GM23338 (cell line): ENCODE data around the gene TULP4. TPM values are rescaled to one million over a fixed set of nuclear protein-coding genes. Genes with fewer than 3 reads are reported as not detected.

ENCODE experiments used
- ATAC-seq: fragments of 200-7000 bp; cut with Tn5 transposase; 3 replicates; pipeline ENCODE4 v1.9.1; 2020
- DNase-seq: peaks from one replicate; pipeline ENCODE4 v3.0.0-alpha.2; 2015; ENCODE audit warnings: low spot score
- H2AFZ ChIP-seq: fragments of 200-600 bp; sonication (generic); 2 replicates; pipeline ENCODE4 v1.8.0; 2016; ENCODE audit warnings: antibody characterized with exemption, mild to moderate bottlenecking, moderate library complexity
- H3F3A ChIP-seq: fragments of 200-600 bp; sonication (generic); replicated peaks from 2 replicates; pipeline ENCODE4 v1.8.0; 2017; ENCODE audit warnings: antibody characterized with exemption, mixed run types, low read depth
- H3K27ac ChIP-seq: fragments of 200-600 bp; sonication (generic); 2 replicates; pipeline ENCODE4 v1.6.1; 2016; ENCODE audit warnings: low read depth
- H3K27me3 ChIP-seq: fragments of 200-600 bp; sonication (generic); 2 replicates; pipeline ENCODE4 v1.8.0; 2016; ENCODE audit warnings: mild to moderate bottlenecking, mixed run types, moderate library complexity; ENCODE audit not compliant: insufficient read depth
- H3K36me3 ChIP-seq: fragments of 200-600 bp; sonication (generic); 2 replicates; pipeline ENCODE4 v1.8.0; 2016; ENCODE audit warnings: mild to moderate bottlenecking; ENCODE audit not compliant: insufficient read depth
- H3K4me1 ChIP-seq: fragments of 200-600 bp; sonication (generic); 2 replicates; pipeline ENCODE4 v1.8.0; 2016; ENCODE audit warnings: mild to moderate bottlenecking, moderate library complexity; ENCODE audit not compliant: insufficient read depth
- H3K4me2 ChIP-seq: fragments of 200-600 bp; sonication (generic); 2 replicates; pipeline ENCODE4 v1.7.1; 2017; ENCODE audit warnings: mixed run types
- H3K4me3 ChIP-seq: fragments of 200-600 bp; sonication (generic); 2 replicates; pipeline ENCODE4 v1.6.1; 2016; ENCODE audit warnings: mixed run types
- H3K79me2 ChIP-seq: fragments of 200-600 bp; sonication (generic); replicated peaks from 2 replicates; pipeline ENCODE4 v1.8.0; 2017; ENCODE audit warnings: mild to moderate bottlenecking; ENCODE audit not compliant: insufficient read depth
- H3K9me2 ChIP-seq: fragments of 200-600 bp; sonication (generic); 2 replicates; pipeline ENCODE4 v1.8.0; 2017; ENCODE audit not compliant: insufficient read depth
- H4K20me1 ChIP-seq: fragments of 200-600 bp; sonication (generic); replicated peaks from 2 replicates; pipeline ENCODE4 v1.8.0; 2017; ENCODE audit warnings: mild to moderate bottlenecking; ENCODE audit not compliant: insufficient read depth
- H3K27ac Mint-ChIP-seq: 2 replicates; pipeline ENCODE4 v1.8.0; 2020; ENCODE audit warnings: inconsistent platforms, mild to moderate bottlenecking, moderate library complexity, mixed read lengths
- H3K27me3 Mint-ChIP-seq: 3 replicates; pipeline ENCODE4 v1.8.0; 2022; ENCODE audit warnings: low read depth, mild to moderate bottlenecking, moderate library complexity, mixed read lengths, inconsistent platforms; ENCODE audit not compliant: insufficient read depth, poor library complexity
- H3K36me3 Mint-ChIP-seq: 3 replicates; pipeline ENCODE4 v1.8.0; 2021; ENCODE audit warnings: low read depth, mild to moderate bottlenecking, inconsistent platforms, moderate library complexity, mixed read lengths
- H3K4me1 Mint-ChIP-seq: 3 replicates; pipeline ENCODE4 v1.8.0; 2020; ENCODE audit warnings: mild to moderate bottlenecking, inconsistent platforms, mixed read lengths
- H3K4me3 Mint-ChIP-seq: 3 replicates; pipeline ENCODE4 v1.8.0; 2021; ENCODE audit warnings: moderate library complexity, mild to moderate bottlenecking, inconsistent platforms, mixed read lengths
- H3K9me3 Mint-ChIP-seq: 3 replicates; pipeline ENCODE4 v1.8.0; 2020; ENCODE audit warnings: moderate library complexity, mild to moderate bottlenecking, inconsistent platforms, mixed read lengths
- CREB1 ChIP-seq: fragments of 250-450 bp; sonication (Bioruptor Pico); IDR thresholded peaks from 2 replicates; pipeline ENCODE4 v1.5.0; 2020; ENCODE audit warnings: low read depth, mild to moderate bottlenecking, moderate library complexity
- CTCF ChIP-seq, 2 experiments: fragments of 200-600 bp in 1 of 2; sonication (generic) in 1 of 2; conservative IDR thresholded peaks; 2 replicates each; pipeline versions ENCODE4 v1.5.1 to v1.6.1; 2016 to 2017; ENCODE audit warnings: antibody characterized with exemption in 2 of 2, low read depth in 2 of 2, mild to moderate bottlenecking in 2 of 2, moderate library complexity in 1 of 2
- ETS1 ChIP-seq: IDR thresholded peaks from 2 replicates; pipeline ENCODE4 v1.6.1; 2016; ENCODE audit warnings: antibody characterized with exemption
- EZH2 ChIP-seq: fragments of 200-600 bp; sonication (generic); IDR thresholded peaks from one replicate; pipeline ENCODE4 v1.8.0; 2017; ENCODE audit warnings: antibody characterized with exemption, mild to moderate bottlenecking, low read depth; ENCODE audit not compliant: unreplicated experiment
- EZH2phosphoT487 ChIP-seq: fragments of 200-600 bp; sonication (generic); IDR thresholded peaks from one replicate; pipeline ENCODE4 v1.8.1; 2018; ENCODE audit warnings: antibody characterized with exemption; ENCODE audit not compliant: unreplicated experiment
- JUNB ChIP-seq: IDR thresholded peaks from one replicate; pipeline ENCODE4 v1.6.1; 2016; ENCODE audit warnings: antibody characterized with exemption; ENCODE audit not compliant: unreplicated experiment
- POLR2AphosphoS5 ChIP-seq: IDR thresholded peaks from 2 replicates; pipeline ENCODE4 v1.6.1; 2016; ENCODE audit warnings: antibody characterized with exemption, low read depth
- ZNF114 ChIP-seq: fragments of 250-450 bp; sonication (Bioruptor Pico); IDR thresholded peaks from 2 replicates; pipeline ENCODE4 v1.5.0; 2020; ENCODE audit warnings: mild to moderate bottlenecking, moderate library complexity
- ZNF331 ChIP-seq: fragments of 250-450 bp; sonication (Bioruptor Pico); IDR thresholded peaks from 2 replicates; pipeline ENCODE4 v1.5.0; 2020; ENCODE audit warnings: low read depth, mild to moderate bottlenecking, moderate library complexity
- ZNF462 ChIP-seq: fragments of 250-450 bp; sonication (Bioruptor Pico); IDR thresholded peaks from 2 replicates; pipeline ENCODE4 v1.5.0; 2020; ENCODE audit warnings: mild to moderate bottlenecking, moderate library complexity
- polyA plus RNA-seq: library from polyadenylated mRNA; unstranded; fragments of >200 nt; fragmentation: Nextera tagmentation; extraction: Ambion mirVana; gene quantifications from 2 replicates; pipeline ENCODE4 v1.2.1, GENCODE V29; 2016
- total RNA-seq: library from RNA; depleted of rRNA; stranded (reverse); fragments of >200 nt; shearing (Covaris generic); gene quantifications from 2 replicates; pipeline ENCODE4 v1.2.3, GENCODE V29; 2014

TULP4 gene
- total and polyA plus RNA-seq, 2 experiments from 2014 or later, result 31.2 to 50.2 TPM

GRCh38 chr6:158389193-158389919 is 77.1 kb downstream of the TULP4 start:
- no peak for DNase-seq
- ATAC-seq, result no peak
- H3K4me3 Mint-ChIP-seq, result no peak overlapping the region

More at GRCh38 chr6:158389193-158389919, 77.1 kb downstream of the TULP4 start:
- no peaks in the 10 kb centered on the region for H3K9me2 ChIP-seq
- Mint-ChIP-seq H3K9me3 (peaks cover 34% of the 10 kb centered on the region), H3K36me3 (peaks cover 37% of the 10 kb centered on the region), H3K27me3 (peaks cover 7% of the 10 kb centered on the region), H3K27ac (no peak overlapping the region), H3K4me1 (no peaks in the 10 kb centered on the region)
- no peak overlapping the region for H3K27ac ChIP-seq
- peaks cover 5% of the 10 kb centered on the region; the same call in 1 of the 2 replicates for H3K79me2 ChIP-seq
- H4K20me1 ChIP-seq, result no peaks in the 10 kb centered on the region
- H3F3A ChIP-seq, result no peaks in the 10 kb centered on the region
- TF ChIP-seq JUNB (no peak), CREB1 (CRISPR knock-in tag) (no peak), CTCF (conservative IDR thresholded peaks at IDR 0.05; ENCODE audit: low read depth in 2 of 2) (no peak), EZH2 (no peak), ETS1 (no peak), ZNF331 (CRISPR knock-in tag) (no peak), POLR2AphosphoS5 (no peak), EZH2phosphoT487 (no peak), ZNF462 (CRISPR knock-in tag) (no peak), ZNF114 (CRISPR knock-in tag) (no peak)
- H2AFZ ChIP-seq, result no peak overlapping the region
- no peak overlapping the region for H3K4me2 ChIP-seq
- H3K27me3 ChIP-seq, result no peaks in the 10 kb centered on the region
- 0 out of 2 replicates have a peak, but pooled peaks cover 3% of the 10 kb centered on the region for H3K36me3 ChIP-seq
- H3K4me3 ChIP-seq, result no peak overlapping the region
- H3K4me1 ChIP-seq, result no peaks in the 10 kb centered on the region
